Gastrocnemius medialis (tissue), 4 donors: ENCODE measurements around the gene NISCH. TPM values are rescaled to one million over a fixed set of nuclear protein-coding genes. Genes with fewer than 3 reads are reported as not detected.

Source experiments
- ATAC-seq, 2 donors: fragments of 150-250 bp; one replicate each; pipeline ENCODE4 v1.9.1; 2016
- DNase-seq, 2 donors: peaks; one replicate each; pipeline ENCODE4 v3.0.0-alpha.2; 2019
- H3K27ac ChIP-seq, 4 donors: fragments of 200-600 bp; sonication (generic); 1 replicate in 1 of 4; 2 replicates in 3 of 4; pipeline ENCODE4 v1.5.1; 2016 to 2018; ENCODE audit warnings: mild to moderate bottlenecking in 2 of 4, moderate library complexity in 1 of 4
- H3K27me3 ChIP-seq, 3 donors: fragments of 200-600 bp; sonication (generic) in 2 of 3; 1 replicate in 1 of 3; 2 replicates in 2 of 3; pipeline versions ENCODE4 v1.5.1 to v1.6.0; 2016 to 2019; ENCODE audit warnings: mild to moderate bottlenecking in 1 of 3, moderate library complexity in 1 of 3
- H3K36me3 ChIP-seq, 2 donors: fragments of 200-600 bp; sonication (generic) in 1 of 2; one replicate each; pipeline ENCODE4 v1.5.1; 2017 to 2018
- H3K4me1 ChIP-seq, 2 donors: fragments of 200-600 bp; sonication (generic) in 1 of 2; one replicate each; pipeline ENCODE4 v1.5.1; 2016 to 2017; ENCODE audit warnings: mild to moderate bottlenecking in 2 of 2
- H3K4me3 ChIP-seq, 4 donors: fragments of 200-600 bp; sonication (generic) in 3 of 4; 1 replicate in 1 of 4; 2 replicates in 3 of 4; pipeline ENCODE4 v1.5.1; 2016 to 2019; ENCODE audit warnings: mild to moderate bottlenecking in 2 of 4
- H3K9me3 ChIP-seq, 3 donors: fragments of 200-600 bp; sonication (generic) in 2 of 3; 1 replicate in 1 of 3; 2 replicates in 2 of 3; pipeline ENCODE4 v1.5.1; 2016 to 2019
- CTCF ChIP-seq, 5 experiments: fragments of 450-650 bp in 3 of 5; fragments of 200-600 bp in 2 of 5; sonication (generic) in 2 of 5; IDR thresholded peaks in 4 of 5; conservative IDR thresholded peaks in 1 of 5; 1 replicate in 4 of 5; 2 replicates in 1 of 5; pipeline ENCODE4 v1.5.1; 2016 to 2019; ENCODE audit warnings: antibody characterized with exemption in 5 of 5, mild to moderate bottlenecking in 3 of 5, moderate library complexity in 3 of 5
- POLR2A ChIP-seq, 2 donors: fragments of 450-650 bp; IDR thresholded peaks; one replicate each; pipeline ENCODE4 v1.6.1; 2017; ENCODE audit warnings: antibody characterized with exemption in 2 of 2, mild to moderate bottlenecking in 2 of 2, moderate library complexity in 2 of 2
- in situ Hi-C, 4 donors: fragments of 200-750 bp; cut with MboI; loops; one replicate each; pipeline versions ENCODE4 v1.15.0 to v1.8.0; 2017; ENCODE audit warnings: low sequenced_read_pairs in 4 of 4
- intact Hi-C: fragments of 100-400 bp; cut with DNase I; formaldehyde crosslinking; loops from one replicate; pipeline ENCODE4 v1.15.1; 2023; ENCODE audit warnings: low total_unique reads
- total RNA-seq, 4 donors: library from RNA; depleted of rRNA; stranded (reverse); fragments of >200 nt; gene quantifications; one replicate each; pipeline versions ENCODE4 v1.1.0 to v1.2.3, GENCODE V29; 2016

Gene NISCH
- total RNA-seq, 4 donors from 2014 or later = 19.2 to 38.3 (median 25.0) TPM

GRCh38 chr3:52442409-52443267 lies 12.8 kb upstream of the NISCH start:
- Histone ChIP-seq H3K27ac (peak overlapping the region in 1 of 4 donors; percentile 31), H3K36me3 (no peaks in the 10 kb centered on the region), H3K4me1 (peaks cover 4 to 15% of the 10 kb centered on the region in 2 donors), H3K4me3 (peak overlapping the region in 2 of 4 donors; percentile 11 to 45), H3K27me3 (no peaks in the 10 kb centered on the region), H3K9me3 (no peaks in the 10 kb centered on the region)
- intact Hi-C loops = no loop called here
- TF ChIP-seq POLR2A (IDR thresholded peaks at IDR 0.05) (no peak), CTCF (IDR thresholded peaks at IDR 0.05 in 4 of 5, conservative IDR thresholded peaks at IDR 0.05 in 1 of 5) (no peak)
- ATAC-seq (no peak), DNase-seq (no peak)
- in situ Hi-C loops = no loop called here

DNA sequence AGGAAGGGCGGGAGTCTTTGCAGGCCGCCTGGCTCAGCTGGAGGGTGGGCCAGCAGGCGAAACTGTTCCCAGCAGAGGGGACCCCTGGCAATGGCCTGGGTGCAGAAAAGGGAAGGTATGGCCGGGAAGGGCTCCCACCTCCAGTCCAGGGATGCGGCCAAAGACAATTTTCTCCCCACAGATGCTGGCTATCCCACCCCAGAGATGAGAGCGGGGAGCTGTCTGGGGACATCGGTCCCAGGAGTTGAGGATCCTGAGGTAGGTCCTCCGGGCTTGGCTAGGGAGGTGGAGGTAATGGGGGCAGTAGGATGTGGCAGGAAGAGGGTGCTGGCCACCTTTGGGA lies 12.2 kb upstream of the NISCH start:
- in situ Hi-C loops = no loop called here
- intact Hi-C loops = no loop called here

GRCh38 chr3:52443791-52444687 lies 11.4 kb upstream of the NISCH start:
- Histone ChIP-seq H3K27me3 (no peaks in the 10 kb centered on the region), H3K4me3 (peak overlapping the region in 3 of 4 donors; percentile 6 to 45 (median 27)), H3K27ac (peak overlapping the region in 2 of 4 donors; percentile 19 to 31), H3K36me3 (no peaks in the 10 kb centered on the region), H3K9me3 (no peaks in the 10 kb centered on the region), H3K4me1 (peaks cover 4 to 17% of the 10 kb centered on the region in 2 donors)
- ATAC-seq (no peak), DNase-seq (no peak)
- in situ Hi-C loops = no loop called here
- intact Hi-C loops = no loop called here
- TF ChIP-seq POLR2A (IDR thresholded peaks at IDR 0.05) (no peak), CTCF (IDR thresholded peaks at IDR 0.05 in 4 of 5, conservative IDR thresholded peaks at IDR 0.05 in 1 of 5) (no peak)

More for the DNA sequence above, 12.2 kb upstream of the NISCH start:
- TF ChIP-seq POLR2A (IDR thresholded peaks at IDR 0.05) (no peak), CTCF (IDR thresholded peaks at IDR 0.05 in 4 of 5, conservative IDR thresholded peaks at IDR 0.05 in 1 of 5) (no peak)
- Histone ChIP-seq H3K36me3 (no peaks in the 10 kb centered on the region), H3K4me1 (peaks cover 4 to 15% of the 10 kb centered on the region in 2 donors), H3K27me3 (no peaks in the 10 kb centered on the region), H3K9me3 (no peaks in the 10 kb centered on the region), H3K27ac (peak overlapping the region in 1 of 4 donors; percentile 31), H3K4me3 (peak overlapping the region in 3 of 4 donors; percentile 6 to 45 (median 11))
- no peak for DNase-seq
- ATAC-seq = no peak

DNA sequence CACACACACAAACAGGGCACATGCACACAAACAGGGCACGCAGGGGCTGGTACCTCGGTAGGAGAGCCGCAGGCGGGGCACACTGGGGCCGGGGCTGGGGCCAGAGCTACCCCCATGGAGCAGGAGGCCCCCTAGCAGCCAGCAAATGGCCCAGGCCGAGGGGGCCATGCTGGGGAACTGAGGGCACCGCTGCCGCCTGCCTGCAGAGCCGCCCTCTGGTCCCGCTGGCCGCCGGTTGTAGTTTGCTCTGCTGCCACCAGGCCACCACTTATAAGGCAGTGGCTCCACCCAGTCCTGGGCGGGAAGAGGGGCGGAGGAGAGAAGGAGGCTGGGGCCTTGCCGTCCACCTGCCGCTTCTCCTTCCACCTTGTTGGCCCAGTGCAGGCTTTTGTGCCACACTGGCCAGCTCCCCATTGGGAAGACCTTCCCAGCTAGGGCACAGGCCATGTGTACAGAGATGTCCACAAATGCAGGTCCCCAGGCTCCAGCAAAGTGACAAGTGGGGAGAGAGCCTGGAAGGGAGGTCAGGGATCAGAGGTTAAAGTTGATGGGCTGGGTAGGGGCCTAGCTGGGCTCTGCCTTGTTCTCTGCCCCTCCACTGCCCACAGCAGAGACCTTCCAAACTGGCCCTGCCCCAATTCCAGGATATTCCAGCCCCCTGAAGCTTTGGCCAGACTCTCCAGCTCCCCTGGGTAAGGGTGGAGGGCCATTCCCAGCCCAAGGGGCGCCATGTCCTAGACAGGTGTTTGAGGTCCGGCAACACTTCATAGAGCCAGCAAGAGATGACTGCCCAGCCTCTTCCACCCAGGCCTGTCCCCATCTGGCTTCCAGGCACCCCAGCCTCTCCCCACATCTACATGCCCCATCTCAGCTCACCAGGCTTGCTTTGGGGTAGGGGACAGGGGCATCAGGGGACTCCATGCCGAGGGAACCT lies 10.3 kb upstream of the NISCH start, which contains the start of gene SEMA3G:
SEMA3G (minus strand) TSS at position 244 of the 934 bp plus-strand sequence; CDS start at position 168, 76 bp downstream.
- Histone ChIP-seq H3K9me3 (no peaks in the 10 kb centered on the region), H3K27ac (peak within 1 kb of the TSS; percentile 94 to 99 (median 97)), H3K27me3 (no peaks in the 10 kb centered on the region), H3K36me3 (no peaks in the 10 kb centered on the region), H3K4me3 (peak within 1 kb of the TSS; percentile 6 to 45 (median 34)), H3K4me1 (peaks cover 9 to 28% of the 10 kb centered on the region in 2 donors)
- DNase-seq (peak in 1 of 2 donors; percentile 78), ATAC-seq (peak; percentile 29 to 55)
- TF ChIP-seq CTCF (IDR thresholded peaks at IDR 0.05 in 4 of 5, conservative IDR thresholded peaks at IDR 0.05 in 1 of 5) = peak; percentile 58 to 77 (median 73)
- TF ChIP-seq POLR2A (IDR thresholded peaks at IDR 0.05) = peak; percentile 29 to 60
- intact Hi-C loops = no loop called here
- in situ Hi-C loops = no loop called here
